Neural progenitor cell (in vitro differentiated cells): ENCODE measurements around the gene DRD2.

Source experiments
- CTCF ChIP-seq: fragments of 200-600 bp; sonication (generic); IDR thresholded peaks from 2 replicates; pipeline ENCODE4 v1.5.1; 2017; ENCODE audit warnings: antibody characterized with exemption, mild to moderate bottlenecking
- EZH2 ChIP-seq: fragments of 200-600 bp; sonication (generic); IDR thresholded peaks from 2 replicates; pipeline ENCODE4 v1.6.1; 2017; ENCODE audit warnings: antibody characterized with exemption, mild to moderate bottlenecking, moderate library complexity
- EZH2phosphoT487 ChIP-seq: fragments of 200-600 bp; sonication (generic); IDR thresholded peaks from 2 replicates; pipeline ENCODE4 v1.6.1; 2017; ENCODE audit warnings: antibody characterized with exemption

DNA sequence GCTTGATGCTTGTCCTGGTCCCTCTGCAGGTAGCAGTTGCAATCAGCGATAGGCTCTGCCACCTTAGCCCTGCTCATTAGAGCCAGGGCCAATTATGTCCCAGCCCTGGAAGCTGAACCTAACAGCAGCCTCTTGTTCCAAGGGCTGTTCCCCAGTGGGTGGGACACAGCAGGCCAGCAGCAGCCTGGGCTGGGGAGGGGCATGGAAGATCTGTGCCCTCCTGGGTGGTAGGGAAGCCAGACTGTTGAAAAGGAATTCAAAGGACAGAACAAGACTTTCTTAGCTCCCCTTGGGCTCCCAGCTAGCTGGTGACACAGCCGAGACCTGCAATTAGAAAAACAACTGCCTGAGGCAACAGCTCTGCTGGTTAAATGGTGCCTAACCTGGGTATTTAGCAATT, 17.4 kb downstream of the DRD2 start:
- no peak for TF ChIP-seq CTCF
- no peak for TF ChIP-seq EZH2
- TF ChIP-seq EZH2phosphoT487: no peak
